NCI-H748 (cell line): ENCODE measurements around the gene ZNF747.
"Not testable (repeated sequence)": the region's sequence is repeated elsewhere in the genome, so short reads cannot be mapped to it uniquely, and the experiment has no call there.

Experiments used
- DNase-seq: peaks from one replicate; lab custom pipeline; 2025; ENCODE audit not compliant: unreplicated experiment; lab: John Stamatoyannopoulos, UW

ZNF747 gene

GRCh38 chr16:30557957-30558788, 23.5 kb upstream of the ZNF747 start, which contains the start of gene ZNF764:
ZNF764 (minus strand) TSS chr16:30558374; CDS start chr16:30558182, 192 bp downstream.
- peak; percentile 97 for DNase-seq

DNA sequence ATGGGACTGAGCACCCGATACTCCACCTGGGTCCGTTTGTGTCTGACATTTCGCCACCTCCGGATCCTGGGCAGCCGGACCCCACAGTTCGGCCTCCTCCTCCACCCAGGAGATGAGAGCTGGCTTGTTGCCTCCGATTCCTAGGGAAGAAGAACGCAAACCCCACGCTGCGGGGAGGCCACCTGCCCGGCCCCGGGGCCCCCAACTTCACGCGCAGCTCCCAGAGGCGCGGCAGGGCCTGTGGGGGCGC, 23.0 kb upstream of the ZNF747 start:
- no peak for DNase-seq

- DNase-seq, result no peak
Measured at GRCh38 chr16:30556125-30556473, 21.4 kb upstream of the ZNF747 start.

GRCh38 chr16:30555315-30556124, 20.9 kb upstream of the ZNF747 start:
- DNase-seq, result no peak

GRCh38 chr16:30554557-30555314, 20.1 kb upstream of the ZNF747 start:
- no peak for DNase-seq

DNA sequence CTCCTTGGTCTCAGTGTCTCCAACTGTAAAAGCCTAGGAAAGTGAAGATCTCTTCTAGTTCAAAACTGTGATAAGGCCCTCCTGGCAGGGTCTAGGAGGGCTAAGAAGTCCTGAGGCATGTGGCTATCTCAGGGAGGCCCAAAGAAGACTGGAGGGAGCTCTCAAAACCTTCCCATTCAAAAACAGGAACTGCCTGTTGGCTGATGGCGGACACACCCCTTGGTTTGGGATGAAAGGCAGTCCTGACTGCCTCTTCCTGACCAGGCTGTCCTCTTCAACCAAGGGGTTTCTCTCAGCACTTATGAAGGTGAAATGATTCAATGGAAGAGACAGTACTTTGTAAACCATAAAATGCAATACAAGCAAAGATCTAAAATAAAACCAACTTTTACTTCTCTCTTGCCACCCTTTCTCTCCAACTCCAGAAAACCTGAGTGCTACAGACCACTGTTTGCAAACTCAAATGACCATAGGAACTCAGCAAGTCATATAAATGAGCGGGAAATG, 18.8 kb upstream of the ZNF747 start:
- no peak for DNase-seq

GRCh38 chr16:30552956-30553355, 18.3 kb upstream of the ZNF747 start:
- DNase-seq, result no peak

GRCh38 chr16:30551781-30552180, 17.1 kb upstream of the ZNF747 start:
- no peak for DNase-seq

DNA sequence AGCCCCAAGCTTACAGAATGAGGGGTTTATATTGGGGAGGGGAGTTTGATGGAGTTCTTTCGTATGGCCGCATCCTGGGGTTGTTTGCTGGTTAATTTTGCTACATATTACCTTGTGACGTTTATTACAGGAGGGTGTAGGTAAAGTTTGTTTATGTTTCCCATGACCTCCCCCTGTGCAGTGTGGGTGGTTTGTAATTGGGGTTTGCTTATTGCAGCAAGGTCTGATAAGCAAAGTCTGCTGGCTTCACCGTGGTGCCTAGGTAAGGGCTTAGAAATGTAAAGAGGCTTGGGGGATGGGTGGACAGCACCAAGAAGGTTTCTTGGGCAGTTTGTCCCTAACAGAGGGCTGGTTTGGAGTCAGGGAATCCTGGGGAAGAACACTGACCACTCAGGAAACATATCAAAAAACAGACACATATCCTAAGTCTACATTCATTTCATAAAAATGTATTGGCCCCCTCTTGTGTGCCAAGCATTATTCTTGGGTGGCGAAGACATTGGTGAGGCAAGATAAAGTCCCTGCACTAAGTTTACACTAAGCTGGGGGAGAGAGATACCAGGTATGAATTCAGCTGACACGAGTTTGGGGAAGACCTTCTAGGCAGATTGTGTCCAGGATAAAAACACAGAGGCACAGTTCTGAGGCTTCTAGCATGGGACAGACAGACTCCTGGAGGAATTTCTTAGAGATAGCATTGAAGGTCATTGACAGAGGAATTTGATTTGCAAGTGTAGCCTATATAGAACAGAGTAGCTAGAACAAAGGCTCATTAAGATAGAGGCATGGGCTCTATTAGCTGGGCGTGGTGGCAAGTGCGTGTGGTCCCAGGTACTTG, 14.0 kb upstream of the ZNF747 start:
- DNase-seq, result no peak

- no peak for DNase-seq
Measured at GRCh38 chr16:30546115-30546514, 11.5 kb upstream of the ZNF747 start.

DNA sequence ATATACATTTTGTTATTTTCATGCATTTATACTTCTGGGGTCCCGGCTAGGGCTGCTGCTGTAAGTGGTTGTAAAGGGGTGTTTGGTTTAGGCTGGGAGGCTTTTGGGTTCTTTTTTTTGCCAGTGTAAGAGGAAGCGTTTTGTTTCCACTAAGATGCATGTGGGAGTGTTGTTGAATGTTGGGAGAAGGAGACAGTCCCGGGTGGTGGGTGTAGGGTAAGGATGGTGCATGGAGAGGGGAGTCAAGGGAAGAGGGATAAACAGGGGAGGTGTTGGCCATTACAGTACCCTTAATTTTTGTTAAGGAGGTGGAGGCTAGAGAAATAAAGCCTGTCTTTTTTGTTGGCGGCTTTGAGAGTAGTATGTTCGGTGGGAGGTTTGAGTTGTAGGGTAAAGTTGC, 8.4 kb upstream of the ZNF747 start:
- DNase-seq, result no peak

- no peak for DNase-seq
Measured at GRCh38 chr16:30541502-30542329, 7.1 kb upstream of the ZNF747 start.

GRCh38 chr16:30540916-30541464, 6.3 kb upstream of the ZNF747 start:
- not testable (repeated sequence) for DNase-seq

- DNase-seq, result not testable (repeated sequence)
Measured at GRCh38 chr16:30539986-30540526, 5.4 kb upstream of the ZNF747 start.

DNA sequence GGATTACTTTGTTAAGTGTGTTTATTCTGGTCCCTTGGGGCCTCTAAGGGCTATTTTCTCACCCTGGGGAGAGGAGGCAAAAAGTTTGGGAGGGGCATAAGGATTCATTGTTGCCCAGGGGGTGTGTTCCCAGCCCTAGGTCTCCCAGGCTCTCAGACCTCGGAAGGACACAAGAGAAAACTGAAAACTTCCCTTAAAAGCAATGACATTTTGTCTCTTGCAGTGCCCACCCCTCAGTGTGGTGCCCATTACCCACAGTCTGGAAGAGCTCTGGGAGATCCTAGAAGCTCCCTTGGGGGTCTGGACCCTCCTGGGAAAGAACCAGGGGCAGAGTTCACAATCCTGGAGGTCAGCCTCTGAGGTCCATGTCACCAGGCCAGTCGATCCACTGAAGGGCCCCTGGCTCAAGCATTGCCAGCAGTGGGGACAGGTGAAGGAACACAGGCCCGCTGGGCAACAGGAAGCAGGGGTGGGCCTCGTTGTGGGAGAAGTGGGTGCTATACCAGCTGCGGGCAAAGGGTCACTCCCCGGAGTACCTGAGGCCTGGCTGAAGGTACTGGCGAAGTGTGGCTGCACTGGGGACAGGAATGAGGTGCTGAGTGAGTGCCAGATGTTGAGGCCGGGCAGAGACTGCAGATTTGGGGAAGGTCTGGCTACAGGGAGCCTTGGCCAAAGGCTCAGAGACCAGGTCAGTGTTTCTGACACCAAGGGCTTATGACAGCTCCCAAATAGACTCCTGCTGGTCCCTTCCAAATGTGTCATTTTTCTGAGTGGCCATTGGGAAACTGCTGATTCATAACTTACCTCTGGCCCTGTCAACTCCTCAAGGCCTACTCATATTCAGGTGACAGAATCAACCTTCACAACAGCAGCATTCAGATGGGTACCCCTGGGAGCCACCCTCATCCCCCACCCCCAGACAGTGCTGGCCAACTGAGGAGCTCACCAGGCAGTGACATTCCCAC, 4.6 kb upstream of the ZNF747 start:
- DNase-seq, result no peak

DNA sequence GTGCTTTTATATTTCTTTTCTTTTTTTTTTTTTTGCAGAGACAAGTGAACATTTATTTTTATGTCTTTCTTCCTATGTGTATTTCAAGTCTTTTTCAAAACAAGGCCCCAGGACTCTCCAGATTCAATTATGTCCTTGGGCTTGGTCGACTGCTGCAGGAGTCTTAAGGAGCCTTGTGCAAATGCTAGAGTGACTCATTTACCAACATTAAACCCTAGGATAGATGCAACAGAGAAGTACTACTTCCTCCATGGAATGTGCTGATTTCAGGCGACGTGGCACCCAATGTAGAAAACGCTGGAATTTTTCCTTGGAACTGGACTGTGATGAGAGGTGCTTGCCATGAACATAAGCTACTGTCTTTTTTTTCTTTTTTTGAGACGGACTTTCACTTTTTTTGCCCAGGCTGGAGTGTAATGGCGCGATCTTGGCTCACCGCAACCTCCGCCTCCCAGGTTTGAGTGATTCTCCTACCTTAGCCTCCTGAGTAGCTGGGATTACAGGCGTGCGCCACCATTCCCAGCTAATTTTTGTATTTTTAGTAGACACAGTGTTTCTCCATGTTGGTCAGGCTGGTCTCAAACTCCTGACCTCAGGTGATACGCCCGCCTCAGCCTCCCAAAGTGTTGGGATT, 1.9 kb upstream of the ZNF747 start:
- not testable (repeated sequence) for DNase-seq

- peak; percentile 65 for DNase-seq
Measured at GRCh38 chr16:30535777-30536190, 1.1 kb upstream of the ZNF747 start.
